GM12865 (cell line): ENCODE data around the gene LIN7A.

Source experiments
- DNase-seq: peaks from one replicate; pipeline ENCODE4 v3.0.0; 2010; ENCODE audit warnings: low read depth
- H3K4me3 ChIP-seq: 2 replicates; pipeline ENCODE4 v1.5.1; 2011; ENCODE audit warnings: mild to moderate bottlenecking, low read depth, low read length, control low read depth
- TF ChIP-seq, protein P1 (sequence below): IDR thresholded peaks from 2 replicates; pipeline ENCODE4 v1.5.1; 2011; ENCODE audit warnings: low read length, control low read depth, low read depth, inconsistent platforms; ENCODE audit not compliant: insufficient read depth; ENCODE audit errors: missing control alignments

Gene LIN7A

DNA sequence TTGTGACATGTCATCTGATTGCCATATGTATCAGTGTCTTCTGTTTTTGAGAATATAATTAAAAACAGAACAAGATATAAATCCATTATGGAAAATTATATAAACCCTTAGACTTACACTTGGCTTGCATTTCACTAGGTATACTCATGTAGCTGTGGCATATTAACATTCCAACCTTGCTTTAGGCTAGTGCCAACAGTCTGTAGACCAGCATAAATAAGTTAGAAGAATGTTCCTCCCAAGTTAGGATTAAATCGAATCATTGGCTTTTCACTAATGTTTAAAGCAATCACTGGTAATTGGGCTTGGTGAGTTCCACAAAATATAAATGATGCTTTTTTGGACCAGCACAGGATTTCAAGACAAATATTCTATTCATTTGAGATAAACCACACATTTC is 103.0 kb downstream of the LIN7A start:
- no peak overlapping the region for H3K4me3 ChIP-seq
- no peak for DNase-seq
- TF ChIP-seq, protein P1, sequence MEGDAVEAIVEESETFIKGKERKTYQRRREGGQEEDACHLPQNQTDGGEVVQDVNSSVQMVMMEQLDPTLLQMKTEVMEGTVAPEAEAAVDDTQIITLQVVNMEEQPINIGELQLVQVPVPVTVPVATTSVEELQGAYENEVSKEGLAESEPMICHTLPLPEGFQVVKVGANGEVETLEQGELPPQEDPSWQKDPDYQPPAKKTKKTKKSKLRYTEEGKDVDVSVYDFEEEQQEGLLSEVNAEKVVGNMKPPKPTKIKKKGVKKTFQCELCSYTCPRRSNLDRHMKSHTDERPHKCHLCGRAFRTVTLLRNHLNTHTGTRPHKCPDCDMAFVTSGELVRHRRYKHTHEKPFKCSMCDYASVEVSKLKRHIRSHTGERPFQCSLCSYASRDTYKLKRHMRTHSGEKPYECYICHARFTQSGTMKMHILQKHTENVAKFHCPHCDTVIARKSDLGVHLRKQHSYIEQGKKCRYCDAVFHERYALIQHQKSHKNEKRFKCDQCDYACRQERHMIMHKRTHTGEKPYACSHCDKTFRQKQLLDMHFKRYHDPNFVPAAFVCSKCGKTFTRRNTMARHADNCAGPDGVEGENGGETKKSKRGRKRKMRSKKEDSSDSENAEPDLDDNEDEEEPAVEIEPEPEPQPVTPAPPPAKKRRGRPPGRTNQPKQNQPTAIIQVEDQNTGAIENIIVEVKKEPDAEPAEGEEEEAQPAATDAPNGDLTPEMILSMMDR, result no peak

DNA sequence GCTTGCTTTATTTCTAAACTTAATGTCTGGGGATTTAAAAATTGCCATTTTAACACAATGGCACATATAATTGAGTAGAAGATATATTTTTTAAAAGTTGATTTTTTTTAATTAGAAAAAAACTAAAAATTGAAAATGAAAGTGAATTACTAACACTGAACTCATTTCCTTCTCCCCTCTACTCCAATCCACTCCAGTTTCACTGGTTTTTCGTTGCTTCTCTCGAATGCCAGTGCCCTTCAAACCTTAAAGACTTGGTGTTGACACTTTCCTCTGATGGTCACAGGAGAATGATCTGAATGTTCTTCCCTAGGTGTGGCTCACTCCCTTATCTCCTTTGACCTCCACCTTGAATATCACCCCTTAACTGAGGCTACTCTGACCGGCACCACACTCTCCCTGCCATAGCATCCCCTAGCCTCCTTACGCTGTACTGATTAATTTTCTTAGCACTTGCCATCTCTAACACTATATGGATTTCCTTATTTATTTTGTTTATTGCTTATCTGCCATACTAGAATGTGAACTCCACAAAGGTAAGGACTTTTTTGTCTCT is 107.1 kb downstream of the LIN7A start:
- TF ChIP-seq, protein P1, result no peak
- H3K4me3 ChIP-seq, result no peak overlapping the region
- DNase-seq, result no peak

DNA sequence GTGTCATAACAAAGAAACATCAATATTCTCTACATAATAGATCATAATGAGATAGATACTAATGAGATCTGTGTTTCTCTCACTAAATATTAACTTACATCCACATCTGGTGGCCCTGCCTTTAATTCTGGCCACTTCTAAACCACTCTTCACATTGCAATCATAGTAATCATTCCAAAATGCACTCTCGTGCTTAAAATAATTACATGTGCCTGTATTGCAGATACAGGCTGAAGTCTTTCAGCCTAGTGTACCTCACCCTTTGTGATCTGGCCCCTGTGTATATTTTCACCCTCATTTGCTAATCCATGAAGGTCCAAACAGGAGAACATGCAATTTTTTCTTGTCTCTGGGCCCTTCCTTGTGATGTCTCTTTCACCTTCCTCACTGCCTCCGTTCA is 108.0 kb downstream of the LIN7A start:
- TF ChIP-seq, protein P1, result no peak
- no peak overlapping the region for H3K4me3 ChIP-seq
- no peak for DNase-seq

DNA sequence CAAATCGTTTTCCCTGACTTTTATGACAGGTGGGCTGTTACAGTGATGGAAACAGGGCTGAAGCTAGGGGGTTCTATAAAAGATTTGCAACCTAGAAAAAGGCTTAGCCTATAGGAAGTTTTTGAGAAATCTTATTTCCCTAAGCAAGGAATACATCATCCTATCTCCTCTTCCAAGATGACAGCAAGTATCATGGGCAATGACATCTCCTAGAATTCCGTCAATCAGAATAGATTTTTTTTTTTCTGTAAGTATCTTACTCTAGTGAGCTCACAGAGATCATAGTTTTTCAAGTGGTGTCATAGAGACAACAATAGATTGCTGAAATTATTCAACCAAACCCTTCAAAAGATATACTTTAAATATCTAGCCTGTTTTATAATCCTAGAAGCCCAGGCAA is 112.2 kb downstream of the LIN7A start:
- TF ChIP-seq, protein P1, result no peak
- DNase-seq, result no peak

DNA sequence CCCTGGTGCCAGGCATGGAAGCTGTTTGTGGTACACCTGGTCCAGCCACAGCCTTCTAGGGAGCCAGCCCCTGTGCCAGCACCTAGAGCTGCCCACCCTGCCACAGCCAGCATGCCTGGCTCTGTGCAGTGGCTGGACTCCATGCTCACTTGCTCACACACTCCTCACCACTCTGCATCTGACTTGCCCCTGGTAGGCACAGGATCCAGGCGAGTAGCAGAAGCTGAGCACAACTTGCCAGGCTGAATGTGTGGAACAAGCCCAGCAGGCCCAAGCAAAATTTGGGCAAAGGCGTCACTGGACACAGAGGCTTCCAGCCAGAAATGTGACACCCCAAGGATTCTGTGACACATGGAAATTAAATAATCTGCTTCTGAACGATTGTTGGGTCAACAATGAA is 114.3 kb downstream of the LIN7A start:
- TF ChIP-seq, protein P1, result no peak
- no peak overlapping the region for H3K4me3 ChIP-seq
- no peak for DNase-seq

More for the DNA sequence above, 112.2 kb downstream of the LIN7A start:
- no peak overlapping the region for H3K4me3 ChIP-seq

DNA sequence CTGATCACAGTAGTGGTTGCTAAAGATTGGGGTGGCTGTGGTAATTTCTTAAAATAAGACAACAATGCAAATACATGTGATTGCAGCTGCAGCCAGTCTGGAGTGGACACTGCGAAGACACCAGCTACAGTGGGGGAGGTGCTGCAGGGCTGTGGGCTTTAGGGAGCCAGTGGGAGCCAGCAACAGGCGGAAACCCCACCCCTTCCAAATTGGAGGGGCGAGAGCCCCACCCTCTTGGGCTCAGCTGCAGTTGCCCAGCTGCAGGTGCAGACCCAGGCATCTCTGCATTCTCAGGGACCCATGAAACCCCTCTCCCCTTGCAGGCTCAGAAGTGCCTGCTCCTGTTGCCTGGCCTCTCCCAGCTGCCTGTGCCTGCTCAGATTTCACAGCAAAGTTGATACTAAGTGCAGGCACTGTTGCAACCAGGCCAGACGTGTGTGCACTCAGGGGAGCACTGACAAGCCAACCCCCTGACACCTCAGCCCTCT is 116.2 kb downstream of the LIN7A start:
- TF ChIP-seq, protein P1, result no peak
- no peak for DNase-seq
- H3K4me3 ChIP-seq, result no peak overlapping the region

DNA sequence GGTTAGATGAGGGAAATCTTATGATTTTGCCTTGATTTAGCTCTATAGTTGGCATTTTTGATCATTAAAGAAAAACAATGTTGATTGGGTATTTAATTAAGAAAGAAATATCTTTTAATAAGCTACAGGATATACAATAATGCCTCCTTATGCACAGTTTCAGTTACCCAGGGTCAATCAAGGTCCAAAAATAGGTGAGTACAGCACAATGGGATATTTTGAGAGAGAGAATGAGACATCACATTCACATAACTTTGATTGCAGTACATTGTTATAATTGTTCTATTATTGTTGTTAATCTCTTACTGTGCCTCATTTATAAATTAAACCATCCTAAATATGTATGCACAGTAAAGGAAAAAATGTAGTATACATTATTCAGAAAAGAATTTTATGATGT is 118.9 kb downstream of the LIN7A start:
- H3K4me3 ChIP-seq, result no peak overlapping the region
- no peak for DNase-seq
- TF ChIP-seq, protein P1, result no peak
